Stimulated activated CD8-positive, alpha-beta memory T cell treated with anti-CD3 and anti-CD28 coated beads, Interleukin-4, amount 100 ng/mL, for 48 hours (primary cell): ENCODE results near the gene LENEP.
"Not testable (repeated sequence)": the region's sequence is repeated elsewhere in the genome, so short reads cannot be mapped to it uniquely, and the experiment has no call there.

Experiments used
- DNase-seq: peaks from one replicate; pipeline ENCODE4 v3.0.0-alpha.2; 2020

Gene LENEP

GRCh38 chr1:154975409-154976059 is 17.9 kb upstream of the LENEP start:
- peak; percentile 82 for DNase-seq

- not testable (repeated sequence) for DNase-seq
Observed at GRCh38 chr1:154977762-154978161, 15.6 kb upstream of the LENEP start.

- DNase-seq, result no peak
Observed at GRCh38 chr1:154978360-154978759, 15.0 kb upstream of the LENEP start.

DNA sequence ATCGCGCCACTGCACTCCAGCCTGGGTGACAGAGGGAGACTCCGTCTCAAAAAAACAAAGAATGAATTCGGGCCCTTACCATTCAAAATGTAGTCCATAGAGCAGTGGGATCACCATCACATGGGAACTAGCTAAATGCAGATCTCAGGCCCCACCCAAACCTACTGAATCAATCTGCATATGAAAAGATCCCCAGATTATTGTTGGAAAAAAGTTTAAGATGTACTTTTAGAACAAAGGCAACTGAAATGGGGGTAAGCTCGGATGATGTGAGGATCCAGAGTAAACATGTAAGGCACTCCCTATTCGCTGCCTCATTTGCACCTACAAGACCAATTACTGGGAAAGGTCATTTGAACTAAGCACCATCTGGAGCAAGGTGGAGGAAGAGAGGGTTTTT is 11.0 kb upstream of the LENEP start:
- DNase-seq, result no peak

DNA sequence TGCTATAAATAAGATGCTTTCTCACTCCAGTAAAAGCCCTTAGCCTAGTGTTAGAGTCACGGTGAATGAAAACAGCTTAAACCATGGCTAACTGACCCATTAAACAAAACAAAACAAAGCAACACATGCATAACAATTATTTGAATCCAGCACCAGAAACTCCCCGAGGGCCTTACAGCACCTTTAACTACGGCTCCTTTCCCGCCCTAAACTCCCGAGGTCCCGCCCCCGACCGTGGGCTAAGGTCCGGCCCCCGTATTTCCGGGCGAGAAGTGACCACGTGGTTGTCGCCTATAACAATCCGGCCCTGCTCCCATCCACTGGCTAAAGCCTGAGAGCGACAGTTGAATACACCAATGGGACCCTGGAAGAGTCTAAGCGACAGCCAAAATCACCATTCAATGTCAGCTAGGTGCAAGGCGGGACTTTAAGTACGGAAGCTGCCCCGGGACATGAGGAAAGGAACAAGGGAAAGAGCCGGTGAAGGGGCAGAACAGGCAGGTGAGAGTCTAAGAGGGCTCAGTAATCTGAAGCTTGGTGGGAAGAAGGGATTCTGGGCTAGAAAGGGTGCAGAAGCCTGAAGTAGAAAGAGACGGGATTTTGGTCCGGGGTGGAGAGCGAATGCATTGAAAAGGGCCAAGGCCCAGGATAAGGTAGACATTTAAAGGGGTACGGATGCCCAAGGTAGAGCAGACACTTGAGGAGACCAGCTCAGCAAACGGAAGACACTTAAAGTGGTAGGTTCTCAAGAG is 10.3 kb upstream of the LENEP start, which contains the start of gene FLAD1:
TSS of gene FLAD1 (plus strand) at position 448 of the 752 bp plus-strand sequence. CDS start 351 bp downstream, outside the sequence.
- DNase-seq, result peak; percentile 97

DNA sequence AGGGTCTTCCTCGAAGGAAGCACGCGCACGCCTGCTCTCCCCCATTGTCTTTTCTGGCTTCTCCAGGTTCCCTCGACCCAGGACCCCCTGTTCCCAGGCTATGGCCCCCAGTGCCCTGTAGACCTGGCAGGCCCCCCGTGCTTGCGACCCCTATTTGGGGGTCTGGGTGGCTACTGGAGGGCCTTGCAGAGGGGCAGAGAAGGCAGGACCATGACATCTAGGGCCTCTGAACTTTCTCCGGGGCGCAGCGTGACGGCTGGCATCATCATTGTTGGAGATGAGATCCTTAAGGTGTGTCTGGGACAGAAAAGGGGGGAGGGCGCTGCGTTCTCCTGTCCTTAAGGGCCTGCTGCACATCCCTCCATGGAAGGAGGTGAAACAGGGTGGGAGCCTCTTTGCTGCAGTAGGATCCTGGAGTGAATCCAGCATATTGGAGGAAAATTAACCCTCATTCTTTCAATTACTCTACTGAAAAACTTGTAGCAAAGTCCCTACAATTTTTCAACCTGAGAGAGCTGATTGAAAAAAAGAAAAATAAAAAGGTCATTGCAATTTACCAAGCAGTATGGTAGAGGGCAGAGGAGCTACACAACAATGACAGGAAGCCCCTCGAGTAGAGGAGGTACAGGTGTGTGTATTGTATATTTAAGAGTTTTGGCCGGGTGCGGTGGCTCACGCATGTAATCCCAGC is 9.5 kb upstream of the LENEP start:
- DNase-seq, result no peak

- DNase-seq, result not testable (repeated sequence)
Observed at GRCh38 chr1:154986736-154987135, 6.7 kb upstream of the LENEP start.

- DNase-seq, result no peak
Observed at GRCh38 chr1:154987326-154987725, 6.1 kb upstream of the LENEP start.

- DNase-seq, result no peak
Observed at GRCh38 chr1:154988058-154988954, 5.1 kb upstream of the LENEP start.

- no peak for DNase-seq
Observed at GRCh38 chr1:154989195-154989860, 4.1 kb upstream of the LENEP start.

DNA sequence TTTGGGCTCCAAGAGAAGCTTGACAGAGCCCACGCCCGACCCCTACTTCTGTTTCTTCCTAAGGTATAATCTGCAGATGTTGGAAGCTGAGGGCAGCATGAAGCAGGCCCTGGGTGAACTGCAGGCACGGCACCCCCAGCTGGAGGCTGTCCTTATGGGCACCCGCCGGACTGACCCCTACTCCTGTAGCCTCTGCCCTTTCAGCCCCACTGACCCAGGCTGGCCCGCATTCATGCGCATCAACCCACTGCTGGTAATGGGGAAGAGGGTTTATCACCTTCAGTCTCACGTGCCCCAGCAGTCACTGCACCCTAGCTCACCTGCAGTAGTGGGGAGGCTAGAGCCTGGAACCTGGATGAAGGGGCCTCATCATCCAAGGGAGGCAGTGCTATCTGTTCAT is 3.1 kb upstream of the LENEP start:
- DNase-seq, result no peak

- DNase-seq, result no peak
Observed at GRCh38 chr1:154992721-154993571, 440 bp upstream of the LENEP start.

- DNase-seq, result no peak
Observed at GRCh38 chr1:154994269-154994587, 842 bp downstream of the LENEP start.

- DNase-seq, result no peak
Observed at GRCh38 chr1:154994591-154994990, 1.2 kb downstream of the LENEP start.

DNA sequence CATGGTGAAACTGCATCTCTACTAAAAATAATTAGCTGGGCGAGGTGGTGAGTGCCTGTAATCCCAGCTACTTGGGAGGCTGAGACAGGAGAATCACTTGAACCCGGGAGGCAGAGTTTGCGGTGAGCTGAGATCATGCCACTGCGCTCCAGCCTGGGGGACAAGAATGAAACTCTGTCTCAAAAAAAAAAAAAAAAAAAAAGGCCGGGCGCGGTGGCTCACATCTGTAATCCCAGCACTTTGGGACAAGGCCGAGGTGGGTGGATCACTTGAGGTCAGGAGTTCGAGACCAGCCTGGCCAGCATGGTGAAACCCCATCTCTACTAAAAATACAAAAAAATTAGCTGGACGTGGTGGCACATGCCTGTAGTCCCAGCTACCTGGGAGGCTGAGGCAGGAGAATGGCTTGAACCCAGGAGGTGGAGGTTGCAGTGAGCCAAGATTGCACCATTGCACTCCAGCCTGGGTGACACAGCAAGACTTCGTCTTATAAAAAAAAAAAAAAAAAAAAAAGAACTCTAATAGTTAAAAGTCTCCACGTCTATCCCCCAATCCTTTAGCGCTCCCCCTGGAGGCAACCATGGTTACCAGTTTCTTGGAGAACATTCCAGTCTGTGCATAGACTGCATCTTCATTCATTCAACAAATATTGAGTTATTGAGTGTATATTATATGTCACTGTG is 2.1 kb downstream of the LENEP start:
- not testable (repeated sequence) for DNase-seq

DNA sequence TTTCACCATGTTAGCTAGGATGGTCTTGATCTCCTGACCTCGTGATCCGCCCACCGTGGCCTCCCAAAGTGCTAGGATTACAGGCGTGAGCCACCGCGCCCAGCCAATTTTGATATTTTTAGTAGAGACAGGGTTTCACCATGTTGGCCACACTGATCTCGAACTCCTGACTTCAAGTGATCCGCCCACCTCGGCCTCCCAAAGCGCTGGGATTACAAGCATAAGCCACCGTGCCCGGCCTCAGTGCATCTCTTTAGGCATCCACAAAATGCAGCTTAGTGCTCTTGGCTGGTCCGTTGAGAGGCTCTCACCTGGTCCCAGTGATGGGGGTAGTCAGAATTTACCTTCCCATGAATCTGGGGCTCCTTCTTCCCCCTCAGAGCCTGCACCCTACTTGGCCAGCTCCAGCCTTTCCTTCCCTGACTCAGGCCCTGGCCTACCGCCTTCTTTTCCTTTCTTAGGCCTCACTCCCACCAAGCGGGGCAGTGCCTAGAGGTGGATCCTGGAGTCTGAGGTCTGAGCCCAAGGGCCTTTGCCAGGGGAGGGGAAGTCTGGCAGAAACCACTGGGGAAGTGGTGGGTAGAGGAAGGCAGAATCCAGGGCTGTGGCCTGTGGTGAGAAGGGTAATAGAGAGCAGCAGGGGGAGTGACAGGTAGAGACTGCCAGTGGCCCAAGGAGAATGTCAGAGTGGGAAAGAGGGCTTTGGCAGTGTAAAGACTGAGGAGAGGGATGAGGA is 3.7 kb downstream of the LENEP start:
- DNase-seq, result no peak

GRCh38 chr1:154998201-154998780 is 4.9 kb downstream of the LENEP start:
- DNase-seq, result no peak

GRCh38 chr1:154998818-154999570 is 5.6 kb downstream of the LENEP start:
- peak; percentile 90 for DNase-seq
